HG03378 (cell line): ENCODE data around the gene GMPS.
"Not testable (repeated sequence)": the region's sequence is repeated elsewhere in the genome, so short reads cannot be mapped to it uniquely, and the experiment has no call there.

Experiments used
- ATAC-seq: cut with Tn5 transposase; IDR thresholded peaks from one replicate; pipeline ENCODE4 v1.9.1; 2021; ENCODE audit warnings: mild to moderate bottlenecking, moderate library complexity; ENCODE audit not compliant: unreplicated experiment

The GMPS gene

GRCh38 chr3:155871746-155872158 is 1.3 kb downstream of the GMPS start:
- peak; percentile 12 for ATAC-seq

GRCh38 chr3:155872904-155873646 is 2.6 kb downstream of the GMPS start:
- no peak for ATAC-seq

GRCh38 chr3:155876037-155876436 is 5.6 kb downstream of the GMPS start:
- no peak for ATAC-seq

- ATAC-seq = no peak
Observed at GRCh38 chr3:155876503-155876902, 6.1 kb downstream of the GMPS start.

GRCh38 chr3:155880286-155880685 is 9.8 kb downstream of the GMPS start:
- ATAC-seq = no peak

GRCh38 chr3:155884292-155884691 is 13.8 kb downstream of the GMPS start:
- no peak for ATAC-seq

GRCh38 chr3:155885292-155885691 is 14.8 kb downstream of the GMPS start:
- no peak for ATAC-seq

- not testable (repeated sequence) for ATAC-seq
Observed at GRCh38 chr3:155886348-155886747, 15.9 kb downstream of the GMPS start.

- ATAC-seq = no peak
Observed at GRCh38 chr3:155886915-155887314, 16.5 kb downstream of the GMPS start.

GRCh38 chr3:155889212-155889611 is 18.8 kb downstream of the GMPS start:
- no peak for ATAC-seq

GRCh38 chr3:155889952-155890351 is 19.5 kb downstream of the GMPS start:
- ATAC-seq = no peak

GRCh38 chr3:155890671-155891190 is 20.3 kb downstream of the GMPS start:
- peak; percentile 47 for ATAC-seq

- ATAC-seq = no peak
Observed at GRCh38 chr3:155891321-155891720, 20.9 kb downstream of the GMPS start.

- ATAC-seq = no peak
Observed at GRCh38 chr3:155895379-155895900, 25.0 kb downstream of the GMPS start.

GRCh38 chr3:155906900-155907299 is 36.5 kb downstream of the GMPS start:
- ATAC-seq = no peak

GRCh38 chr3:155908086-155908485 is 37.6 kb downstream of the GMPS start:
- ATAC-seq = no peak

GRCh38 chr3:155908605-155909004 is 38.2 kb downstream of the GMPS start:
- ATAC-seq = no peak

GRCh38 chr3:155912090-155912489 is 41.6 kb downstream of the GMPS start:
- no peak for ATAC-seq

- ATAC-seq = no peak
Observed at GRCh38 chr3:155912579-155913190, 42.2 kb downstream of the GMPS start.

GRCh38 chr3:155917781-155918180 is 47.3 kb downstream of the GMPS start:
- no peak for ATAC-seq

- ATAC-seq = no peak
Observed at GRCh38 chr3:155919728-155920127, 49.3 kb downstream of the GMPS start.

GRCh38 chr3:155921486-155921885 is 51.0 kb downstream of the GMPS start:
- ATAC-seq = no peak
